T-cell (primary cell): Measurements from ENCODE around the gene INTS1. TPM values are rescaled to one million over a fixed set of nuclear protein-coding genes. Genes with fewer than 3 reads are reported as not detected.

Experiments used
- total RNA-seq, 35 experiments: library from RNA in 6 of 35; stranded (reverse) in 6 of 35; fragments of 120-200 nt in 1 of 35; gene quantifications; one replicate each; pipeline versions ENCODE4 v1.2.1 to v1.2.4 and lab custom pipeline; 2013 to 2026

INTS1 gene
- total RNA-seq, 5 donors from 2014 or later (not counting 1 experiment from before 2014, with no cell fraction given) = 102 to 147 (median 131) TPM

Other genes starting within 250 kb of the INTS1 start
- gene MICALL2, start 44.9 kb downstream of the INTS1 start, total RNA-seq = 1 to 10 TPM; 2.1 to 5.5 (median 3.2) TPM
- gene MAFK, start 26.3 kb upstream of the INTS1 start, total RNA-seq = 10 to 100 TPM; 52.0 to 80.1 (median 73.8) TPM
- under 1 TPM in 3 of 5 donors, not detected in 2; 0.18 to 0.38 (median 0.33) TPM for gene TMEM184A, start 51.8 kb upstream of the INTS1 start, total RNA-seq
- gene PSMG3, start 65.6 kb upstream of the INTS1 start, total RNA-seq = 10 to 100 TPM; 17.6 to 28.5 (median 20.6) TPM
- gene ELFN1, start 165.9 kb upstream of the INTS1 start, total RNA-seq = under 1 TPM in 3 of 5 donors, not detected in 2; 0.06 to 0.12 (median 0.07) TPM